ENCODE results near the gene AHDC1.

AHDC1 gene

DNA sequence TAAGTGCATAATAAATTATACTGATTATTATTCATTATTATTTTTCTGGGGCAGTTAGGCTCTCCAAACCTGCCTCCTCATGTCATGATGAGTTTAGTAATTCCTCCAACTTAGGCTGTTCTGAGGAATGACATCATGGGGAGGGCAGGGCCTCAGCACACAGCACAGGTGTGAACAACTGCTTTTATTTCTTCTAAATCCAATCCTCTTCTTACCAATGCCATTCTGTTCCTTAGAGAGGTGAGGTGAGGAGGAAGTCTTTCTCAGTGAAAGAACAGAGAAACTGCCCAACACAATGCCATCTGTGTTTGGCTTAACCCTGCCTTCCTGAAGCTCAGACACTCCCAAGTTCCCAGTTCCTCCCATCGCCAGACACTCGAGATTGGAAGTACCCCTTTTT lies 68.6 kb downstream of the AHDC1 start:
- no peak for DNase-seq (ENCODE audit: low read depth)

GRCh38 chr1:27531959-27532685 lies 71.8 kb downstream of the AHDC1 start:
- DNase-seq (ENCODE audit: low read depth): no peak

DNA sequence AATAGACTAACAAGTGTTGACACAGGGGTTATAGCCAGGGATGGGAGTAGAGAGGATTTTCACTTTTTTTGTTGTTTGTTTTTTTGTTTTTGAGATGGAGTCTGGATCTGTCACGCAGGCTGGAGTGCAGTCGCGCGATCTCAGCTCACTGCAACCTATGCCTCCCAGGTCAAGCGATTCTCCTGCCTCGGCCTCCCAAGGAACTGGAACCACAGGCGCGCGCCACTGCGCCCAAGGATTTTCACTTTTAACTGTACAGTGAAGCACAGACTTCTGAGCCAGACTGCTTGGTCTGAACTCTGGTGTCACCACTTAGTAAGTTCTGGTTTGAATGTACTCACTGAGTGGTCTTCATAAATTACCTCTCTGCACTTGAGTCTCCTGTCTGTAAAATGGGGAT lies 73.8 kb downstream of the AHDC1 start:
- DNase-seq (ENCODE audit: low read depth): no peak

DNA sequence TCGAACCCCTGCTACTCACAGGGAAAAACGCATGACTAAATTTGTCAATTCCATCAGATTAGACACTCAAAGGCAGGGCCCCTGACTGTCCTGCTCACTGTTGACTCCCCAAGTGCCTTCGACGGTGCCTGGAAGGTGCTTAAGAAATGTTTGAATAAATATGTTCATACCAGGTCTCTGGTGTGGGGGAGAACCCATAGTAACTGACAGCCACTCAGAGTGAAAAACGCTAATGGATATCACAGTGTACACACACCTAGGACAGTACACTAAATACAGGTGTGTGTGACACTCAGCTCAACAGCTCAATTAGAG lies 74.3 kb downstream of the AHDC1 start:
- DNase-seq (ENCODE audit: low read depth): no peak

DNA sequence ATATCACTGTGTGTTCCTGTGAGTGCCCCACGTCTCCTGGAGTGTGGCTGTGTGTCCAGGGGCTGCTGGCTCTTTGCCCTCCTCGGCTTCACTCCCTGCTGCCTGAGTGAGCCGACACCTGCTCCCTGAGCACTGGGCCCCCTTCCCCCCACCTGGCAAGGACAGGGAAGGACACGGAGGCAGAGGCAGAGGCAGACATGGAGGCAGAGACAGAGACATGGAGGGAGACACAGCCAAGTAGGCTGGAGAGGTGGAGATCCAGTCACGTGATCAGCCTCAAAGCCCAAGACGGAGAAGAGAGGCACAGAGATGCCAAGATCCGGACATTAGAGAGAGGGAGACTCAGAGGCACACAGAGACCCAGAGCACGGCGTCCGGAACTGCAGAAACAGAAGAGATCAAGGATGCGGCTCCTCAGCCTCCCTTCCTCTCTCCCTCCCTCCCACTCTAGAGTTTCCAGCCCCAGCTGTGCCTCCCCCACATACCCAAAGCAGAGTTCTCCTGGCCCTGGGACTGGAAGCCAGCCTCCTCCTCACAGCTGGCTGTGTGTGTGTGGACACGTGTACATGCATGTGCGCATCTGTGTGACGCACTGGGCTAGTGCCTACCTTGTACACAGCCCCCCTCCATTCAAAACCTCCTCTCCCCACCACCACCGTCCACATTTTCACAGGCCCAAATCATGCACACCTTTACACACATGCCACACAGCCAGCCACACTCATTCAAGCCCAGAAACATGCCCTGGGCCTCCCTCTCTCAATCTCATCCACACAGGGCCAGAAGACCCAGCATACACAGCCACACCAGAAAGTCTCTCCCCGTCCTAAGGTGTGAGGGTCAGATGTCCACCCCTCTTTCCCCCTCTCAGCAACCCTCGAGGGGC lies 74.9 kb downstream of the AHDC1 start:
- DNase-seq (ENCODE audit: low read depth): peak; percentile 51

DNA sequence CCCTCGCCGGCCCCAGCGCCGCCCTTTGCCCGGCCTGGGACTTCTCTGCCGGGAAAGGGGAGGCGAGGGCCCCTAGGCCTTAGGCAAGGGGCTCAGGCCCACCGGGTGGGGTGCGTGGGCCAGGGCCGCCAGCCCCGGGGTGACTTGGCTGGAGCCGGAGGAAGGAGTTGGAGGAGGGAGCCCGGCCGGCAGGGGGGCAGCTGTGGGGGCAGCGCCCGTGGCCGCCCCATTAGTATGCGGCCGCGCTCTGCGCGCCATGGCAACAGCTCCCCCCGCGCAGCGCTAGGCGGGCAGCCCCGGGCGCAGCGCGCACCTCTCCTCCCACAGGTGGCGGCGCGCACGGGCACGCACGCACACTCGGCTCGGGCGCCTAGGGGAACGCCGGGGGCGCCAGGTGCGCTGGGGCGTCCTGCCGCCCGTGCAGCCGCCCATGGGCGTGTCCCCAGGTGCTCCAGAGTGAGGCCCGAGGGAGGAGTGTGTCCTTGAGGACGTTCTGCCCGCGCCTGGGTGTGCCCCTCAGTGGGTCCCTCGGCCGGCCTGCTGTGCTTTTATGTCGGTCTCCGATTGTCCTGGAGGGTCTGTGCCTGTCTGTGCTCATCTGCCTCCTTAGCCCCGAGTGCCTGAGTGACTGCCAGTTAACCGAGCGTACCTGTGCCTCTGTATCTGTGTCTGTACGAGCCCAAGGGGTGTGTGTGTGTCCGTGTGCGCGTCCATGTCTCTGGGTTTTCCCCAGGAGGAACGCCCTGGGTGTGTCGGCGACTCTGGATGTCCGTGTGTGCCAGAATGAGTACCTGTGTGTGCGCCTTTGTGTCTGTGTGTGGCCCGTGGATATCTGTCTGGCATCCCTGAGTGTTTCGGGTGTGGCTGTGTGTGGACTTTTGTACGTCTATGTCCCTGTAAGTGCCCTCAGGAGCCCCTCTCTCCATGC lies 75.8 kb downstream of the AHDC1 start:
- DNase-seq (ENCODE audit: low read depth): no peak

DNA sequence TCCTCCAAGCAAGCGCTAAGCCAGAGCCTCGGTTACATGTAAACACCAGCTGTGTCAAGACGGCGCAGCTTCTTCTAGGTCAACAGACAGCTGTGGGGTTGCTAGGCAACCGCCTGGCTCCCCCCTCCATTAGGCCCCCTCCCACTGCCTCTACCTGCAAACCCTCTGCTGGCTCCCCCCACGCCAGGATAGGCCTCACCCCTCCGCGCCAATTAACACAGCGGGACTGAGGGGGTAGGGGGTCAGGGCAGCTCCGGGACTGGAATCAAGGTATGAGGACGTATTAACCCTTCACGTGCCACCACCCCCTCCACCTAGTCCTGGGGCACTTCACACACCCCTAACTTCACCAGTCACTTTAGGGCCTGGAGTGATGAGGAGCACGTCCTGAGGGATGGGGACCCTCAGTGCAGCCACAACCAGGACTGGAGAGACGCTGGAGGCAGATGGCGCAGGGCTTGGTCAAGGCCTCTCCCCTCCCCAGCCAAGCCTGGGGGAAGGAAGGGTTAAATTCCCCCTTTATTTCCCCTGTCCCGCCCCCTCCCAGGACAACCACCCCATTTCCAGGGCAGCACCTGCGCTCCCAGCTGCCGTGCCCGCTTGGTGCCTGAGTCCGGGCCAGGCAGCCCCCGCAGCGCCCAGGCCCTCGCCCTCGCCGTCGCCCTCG lies 76.6 kb downstream of the AHDC1 start:
- peak; percentile 56 for DNase-seq (ENCODE audit: low read depth)

GRCh38 chr1:27526569-27527222 lies 77.2 kb downstream of the AHDC1 start:
- DNase-seq (ENCODE audit: low read depth): no peak

DNA sequence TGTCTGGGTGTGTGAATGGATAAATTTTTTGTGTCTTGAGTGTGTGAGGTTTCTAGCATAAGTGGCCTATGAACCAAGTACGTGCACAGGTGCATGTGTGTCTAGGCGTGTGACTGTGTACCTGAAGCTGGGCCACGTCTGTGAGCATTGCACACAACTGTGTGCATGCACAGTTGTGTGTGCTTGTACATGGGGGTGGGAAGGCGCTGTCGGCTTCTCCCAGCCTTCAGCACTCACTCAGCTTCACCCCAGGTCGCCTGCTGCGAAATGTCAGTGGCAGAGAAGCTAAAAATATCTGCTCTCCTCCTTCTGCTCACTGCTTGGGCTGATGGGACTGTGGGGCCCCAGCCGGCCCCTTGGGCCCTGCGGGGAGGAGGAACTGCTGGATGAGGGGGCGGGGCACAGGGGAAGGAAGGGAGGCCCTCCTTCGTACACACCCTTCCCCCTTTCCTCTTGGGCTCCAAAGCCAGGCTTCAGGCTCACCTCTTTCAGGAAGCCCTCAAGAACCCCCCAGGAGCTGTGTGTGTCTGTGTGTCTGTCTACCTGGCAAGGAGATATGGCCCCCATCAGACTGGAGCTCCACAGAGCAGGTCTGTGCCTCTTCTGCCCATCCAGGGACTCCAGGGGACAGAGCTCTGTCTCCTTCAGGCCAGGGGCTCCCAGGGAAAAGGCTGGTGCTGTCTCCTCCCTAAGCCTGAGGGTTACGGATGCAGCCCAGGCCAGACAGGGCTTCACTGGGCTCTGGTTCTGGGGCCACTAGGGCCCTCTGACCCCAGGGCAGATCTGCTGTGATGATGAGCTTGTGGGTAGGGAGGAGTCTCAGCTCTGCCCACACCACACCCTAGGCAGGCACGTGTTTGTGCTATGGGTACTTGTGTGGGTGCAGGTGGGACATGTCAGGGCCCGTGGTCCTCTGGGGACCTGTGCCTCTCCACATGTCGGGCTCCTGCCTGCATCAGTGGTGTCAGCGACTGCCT lies 78.4 kb downstream of the AHDC1 start:
- peak; percentile 54 for DNase-seq (ENCODE audit: low read depth)

DNA sequence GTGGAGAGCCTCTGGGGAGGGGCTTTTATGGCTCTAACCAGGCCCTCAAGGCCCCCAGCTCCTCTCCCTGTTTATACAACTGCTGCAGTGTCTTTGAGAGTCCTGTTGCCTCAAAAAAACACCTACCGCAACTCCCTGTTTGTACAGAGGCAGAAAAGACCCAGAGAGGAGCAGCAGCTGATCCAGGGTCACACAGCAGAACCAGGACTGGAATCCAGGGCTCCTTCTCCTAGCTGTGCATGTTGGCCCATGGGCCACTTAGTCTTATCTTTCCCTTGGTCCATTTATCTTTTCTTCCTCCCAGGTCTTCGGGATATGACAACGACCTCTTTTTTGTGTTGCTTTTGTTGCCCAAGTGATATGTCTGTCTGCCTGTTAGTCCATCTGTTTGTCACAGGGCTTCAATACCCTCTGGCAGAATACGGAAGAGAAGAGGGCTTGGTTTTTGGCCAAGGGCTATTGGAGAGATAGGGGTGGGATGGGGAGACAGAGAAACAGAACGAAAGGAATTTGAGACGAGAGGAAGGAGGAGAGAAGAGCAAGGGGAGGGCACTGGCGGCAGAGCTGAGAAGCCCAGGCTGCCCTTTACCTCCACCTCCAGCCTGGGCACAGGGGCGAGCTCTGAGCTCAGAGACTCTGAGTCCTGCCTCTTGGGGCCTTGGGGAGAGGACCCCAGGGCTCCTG lies 80.5 kb downstream of the AHDC1 start:
- no peak for DNase-seq (ENCODE audit: low read depth)

- DNase-seq (ENCODE audit: low read depth): peak; percentile 41
Measured at GRCh38 chr1:27522432-27523336, 81.3 kb downstream of the AHDC1 start.

DNA sequence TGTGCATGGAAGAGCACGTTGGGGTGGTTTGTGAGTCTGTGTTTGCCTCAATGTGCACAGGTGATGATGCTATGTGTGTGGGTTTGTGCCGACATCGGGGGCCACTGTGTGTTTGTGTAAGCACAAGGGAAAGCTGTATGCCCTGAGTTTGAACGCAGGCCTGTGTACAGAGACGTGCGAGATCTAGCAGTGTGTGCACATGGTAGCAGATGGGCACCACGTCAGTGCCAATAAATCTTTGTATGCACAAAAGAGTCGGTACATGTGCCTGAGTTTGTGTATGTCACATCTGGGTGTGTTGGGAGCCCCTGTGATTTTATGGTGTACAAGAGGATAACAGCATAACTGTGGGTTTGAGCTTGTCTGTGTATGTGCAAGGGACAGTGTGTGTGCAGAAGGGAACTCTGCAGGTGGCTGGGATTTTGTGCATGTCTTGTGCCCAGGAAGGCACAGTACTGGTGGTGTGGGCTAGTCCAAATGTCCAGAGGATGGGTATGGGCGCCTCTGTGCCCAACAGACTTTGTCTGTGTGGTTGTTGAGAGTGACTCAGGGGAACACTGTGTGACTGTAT lies 82.0 kb downstream of the AHDC1 start:
- DNase-seq (ENCODE audit: low read depth): no peak

- DNase-seq (ENCODE audit: low read depth): no peak
Measured at GRCh38 chr1:27521336-27521831, 82.6 kb downstream of the AHDC1 start.

- no peak for DNase-seq (ENCODE audit: low read depth)
Measured at GRCh38 chr1:27520651-27521050, 83.3 kb downstream of the AHDC1 start.

DNA sequence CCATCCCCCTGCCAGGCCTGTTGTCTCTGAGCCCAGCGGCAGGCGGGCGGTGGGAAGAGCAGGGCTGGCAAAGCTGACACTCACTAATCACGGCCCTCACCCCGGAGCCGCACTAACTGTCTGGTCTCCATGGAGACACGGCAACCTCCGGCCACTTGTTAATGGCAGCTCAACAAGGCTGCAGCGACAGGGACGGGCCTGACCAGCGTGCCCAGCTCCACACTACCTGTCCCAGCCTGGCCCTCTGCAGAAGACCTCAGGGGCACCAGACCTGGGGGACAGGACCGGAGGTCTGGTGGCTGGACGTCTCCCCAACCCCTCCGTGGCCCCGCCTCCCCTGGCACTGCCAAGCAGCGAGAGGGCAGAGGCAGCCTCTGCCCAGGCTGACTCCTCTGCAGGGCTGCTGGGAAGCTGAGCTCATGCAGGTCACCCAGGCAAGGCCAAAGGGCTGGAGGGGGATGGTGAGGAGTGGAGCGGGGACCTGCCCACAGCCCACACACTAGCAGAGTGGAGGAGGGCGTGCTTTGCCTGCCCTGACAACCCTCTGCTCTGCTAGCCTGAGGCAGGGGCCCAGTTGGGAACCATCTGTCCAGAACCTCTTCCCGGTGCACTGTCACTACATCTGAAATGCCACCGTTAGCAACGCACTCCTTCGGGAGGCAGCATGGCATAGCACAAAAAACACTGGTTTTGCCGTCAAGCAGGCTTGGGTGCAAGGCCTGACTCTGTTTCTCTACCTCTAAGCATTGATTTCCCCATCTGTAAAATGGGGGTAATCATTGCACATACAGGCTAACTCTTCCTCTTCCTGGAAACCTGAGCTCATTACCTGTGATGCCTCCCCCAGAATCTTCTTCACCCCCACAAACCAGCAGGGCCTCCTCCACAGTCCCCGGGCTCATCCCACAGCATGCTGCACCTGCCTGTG lies 84.3 kb downstream of the AHDC1 start:
- DNase-seq (ENCODE audit: low read depth): no peak

DNA sequence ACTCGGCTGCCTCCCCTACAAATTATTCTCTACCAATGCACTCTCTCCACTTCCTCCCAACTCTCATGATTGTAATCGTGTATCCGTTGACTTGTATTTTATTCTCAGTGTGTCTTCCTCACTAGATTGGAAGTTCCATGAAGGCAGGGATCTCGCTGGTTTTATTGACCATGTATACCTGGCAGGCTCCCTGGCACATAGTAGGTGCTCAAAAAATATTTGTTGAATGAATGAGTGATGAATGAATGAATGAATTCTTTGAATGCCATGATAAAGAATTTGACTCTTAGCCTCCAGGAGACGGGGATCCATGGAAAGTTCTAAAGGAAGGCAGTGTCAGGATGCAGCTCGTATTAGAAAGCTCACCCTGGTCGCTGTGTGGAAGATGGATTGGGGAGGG lies 85.1 kb downstream of the AHDC1 start:
- DNase-seq (ENCODE audit: low read depth): no peak
